ENCODE results near the gene KANK2. TPM values are rescaled to one million over a fixed set of nuclear protein-coding genes. Genes with fewer than 3 reads are reported as not detected.

The KANK2 gene
- total and polyA plus RNA-seq, 2 experiments from 2014 or later, result 15.9 to 65.4 TPM

GRCh38 chr19:11227195-11227886 is 30.0 kb upstream of the KANK2 start (continued):
- TF ChIP-seq CTCF (conservative IDR thresholded peaks at IDR 0.05; ENCODE audit: low read depth in 2 of 2) (peak; percentile 81 to 86), NANOG (IDR thresholded peaks at IDR 0.05; ENCODE audit: borderline replicate concordance) (no peak)

- Histone ChIP-seq H3K4me3 (no peak overlapping the region), H2AFZ (no peak overlapping the region), H3K27ac (ENCODE audit: low read depth) (no peak overlapping the region), H3K79me2 (replicated peaks; ENCODE audit: insufficient read depth) (no peaks in the 10 kb centered on the region), H3K4me2 (no peak overlapping the region), H3K9me2 (ENCODE audit: insufficient read depth) (no peaks in the 10 kb centered on the region), H3K36me3 (ENCODE audit: insufficient read depth) (peaks cover under 1% of the 10 kb centered on the region; the same call in 1 of the 2 replicates), H3F3A (replicated peaks; ENCODE audit: low read depth) (peaks cover 7% of the 10 kb centered on the region), H4K20me1 (replicated peaks; ENCODE audit: insufficient read depth) (no peaks in the 10 kb centered on the region; the same call in 1 of the 2 replicates), H3K4me1 (ENCODE audit: insufficient read depth) (0 out of 2 replicates have a peak, but pooled peaks cover 3% of the 10 kb centered on the region), H3K27me3 (ENCODE audit: insufficient read depth) (no peaks in the 10 kb centered on the region)
- Mint-ChIP-seq H3K36me3 (ENCODE audit: low read depth) (peaks cover 31% of the 10 kb centered on the region), H3K27ac (no peak overlapping the region), H3K4me3 (no peak overlapping the region), H3K4me1 (peaks cover 3% of the 10 kb centered on the region; the same call in 1 of the 3 replicates), H3K27me3 (ENCODE audit: insufficient read depth, low read depth, poor library complexity) (peaks cover 13% of the 10 kb centered on the region), H3K9me3 (no peaks in the 10 kb centered on the region; the same call in 1 of the 3 replicates)
- ATAC-seq (no peak), DNase-seq (ENCODE audit: low spot score) (no peak)
- TF ChIP-seq NANOG (IDR thresholded peaks at IDR 0.05; ENCODE audit: borderline replicate concordance), result no peak
- TF ChIP-seq STAT1 (IDR thresholded peaks at IDR 0.05; ENCODE audit: unreplicated experiment), result no peak
- TF ChIP-seq EZH2 (IDR thresholded peaks at IDR 0.05; ENCODE audit: low read depth, unreplicated experiment), result no peak
- no peak for TF ChIP-seq JUNB (IDR thresholded peaks at IDR 0.05; ENCODE audit: unreplicated experiment)
- no peak for TF ChIP-seq POLR2AphosphoS5 (IDR thresholded peaks at IDR 0.05; ENCODE audit: low read depth)
- no peak for TF ChIP-seq EZH2phosphoT487 (IDR thresholded peaks at IDR 0.05; ENCODE audit: unreplicated experiment)
- TF ChIP-seq REST (IDR thresholded peaks at IDR 0.05; ENCODE audit: unreplicated experiment), result no peak
- TF ChIP-seq ZNF114 (CRISPR knock-in tag; IDR thresholded peaks at IDR 0.05), result no peak
- TF ChIP-seq ZNF462 (CRISPR knock-in tag; IDR thresholded peaks at IDR 0.05), result no peak
- no peak for TF ChIP-seq ZNF331 (CRISPR knock-in tag; IDR thresholded peaks at IDR 0.05; ENCODE audit: low read depth)
- TF ChIP-seq ETS1 (IDR thresholded peaks at IDR 0.05), result no peak
Measured at GRCh38 chr19:11226716-11227166, 29.4 kb upstream of the KANK2 start.

All from GM23338 (cell line).